Panc1 (cell line): ENCODE results near the gene UGT1A10. TPM values are rescaled to one million over a fixed set of nuclear protein-coding genes. Genes with fewer than 3 reads are reported as not detected.
"Not testable (repeated sequence)": the region's sequence is repeated elsewhere in the genome, so short reads cannot be mapped to it uniquely, and the experiment has no call there.

Experiments
- ATAC-seq: fragments of 200-7000 bp; cut with Tn5 transposase; 2 replicates; pipeline ENCODE4 v1.9.1; 2020; ENCODE audit warnings: mild to moderate bottlenecking, moderate library complexity
- BruUV-seq: library from RNA; stranded (reverse); fragments of 400-500 nt; replicated peaks from 2 replicates; lab custom pipeline; 2021; lab: Mats Ljungman, UMichigan
- CTCF ChIA-PET: fragments of 300-600 bp; sonication (Branson Sonifier 250); formaldehyde crosslinking; loops from one replicate; lab custom pipeline; 2022; ENCODE audit warnings: antibody characterized with exemption; lab: Charles Lee
- POLR2A ChIA-PET: fragments of 300-600 bp; sonication (Branson Sonifier 250); formaldehyde crosslinking; loops from one replicate; lab custom pipeline; 2022; ENCODE audit warnings: antibody characterized with exemption; lab: Charles Lee
- DNase-seq: peaks from one replicate; pipeline ENCODE4 v3.0.0-alpha.2; 2010; ENCODE audit warnings: low read depth, low spot score
- H3K27ac ChIP-seq: 2 replicates; pipeline ENCODE4 v1.5.1; 2011; ENCODE audit warnings: mild to moderate bottlenecking, low read length, inconsistent platforms
- H3K27me3 ChIP-seq: fragments of 200-500 bp; sonication (Bioruptor generic); 2 replicates; pipeline ENCODE4 v1.6.0; 2014; ENCODE audit warnings: low read length, inconsistent platforms; ENCODE audit not compliant: control insufficient read depth, insufficient read depth
- H3K36me3 ChIP-seq: fragments of 200-500 bp; sonication (Bioruptor generic); 2 replicates; pipeline ENCODE4 v1.5.1; 2014; ENCODE audit warnings: inconsistent platforms, mild to moderate bottlenecking, low read length, moderate library complexity; ENCODE audit not compliant: control insufficient read depth, insufficient read depth
- H3K4me1 ChIP-seq: 2 replicates; pipeline ENCODE4 v1.5.1; 2011; ENCODE audit warnings: inconsistent platforms, mild to moderate bottlenecking, low read length, moderate library complexity; ENCODE audit not compliant: control insufficient read depth, insufficient read depth
- H3K4me3 ChIP-seq, 2 experiments: 2 replicates each; pipeline ENCODE4 v1.5.1; 2011 to 2012; ENCODE audit warnings: low read depth in 2 of 2, low read length in 2 of 2, mild to moderate bottlenecking in 2 of 2, inconsistent platforms in 1 of 2, moderate library complexity in 1 of 2
- H3K9me3 ChIP-seq: fragments of 200-500 bp; sonication (Bioruptor generic); 2 replicates; pipeline ENCODE4 v1.5.1; 2014; ENCODE audit warnings: low read depth, mild to moderate bottlenecking, inconsistent platforms, low read length, moderate library complexity; ENCODE audit not compliant: control insufficient read depth, insufficient read depth
- CTCF ChIP-seq: fragments of 450-650 bp; IDR thresholded peaks from 2 replicates; pipeline ENCODE4 v1.5.1; 2017; ENCODE audit warnings: mild to moderate bottlenecking
- POLR2AphosphoS5 ChIP-seq: IDR thresholded peaks from 2 replicates; pipeline ENCODE4 v1.6.1; 2012; ENCODE audit warnings: mild to moderate bottlenecking, low read depth, low read length, moderate library complexity
- REST ChIP-seq, 2 experiments: IDR thresholded peaks; 2 replicates each; pipeline ENCODE4 v1.6.1; 2011 to 2012; ENCODE audit warnings: low read depth in 2 of 2, control low read depth in 1 of 2, low read length in 1 of 2, mild to moderate bottlenecking in 1 of 2, moderate library complexity in 1 of 2; ENCODE audit not compliant: insufficient read depth in 1 of 2
- SIN3A ChIP-seq: IDR thresholded peaks from 2 replicates; pipeline ENCODE4 v1.6.1; 2012; ENCODE audit warnings: low read depth, mild to moderate bottlenecking, low read length, moderate library complexity, borderline replicate concordance; ENCODE audit not compliant: insufficient read depth
- TCF7L2 ChIP-seq: IDR thresholded peaks from 2 replicates; pipeline ENCODE4 v1.6.1; 2011; ENCODE audit warnings: mild to moderate bottlenecking, low read depth, low read length, inconsistent platforms
- in situ Hi-C: cut with HindIII; loops from 2 replicates; pipeline ENCODE4 v1.10.0; 2016; ENCODE audit warnings: low sequenced_read_pairs, low pct_unique_long_range_greater_than_20kb
- intact Hi-C: fragments of 100-400 bp; cut with micrococcal nuclease; formaldehyde crosslinking; loops from one replicate; pipeline ENCODE4 v1.10.0; 2022; ENCODE audit not compliant: unreplicated experiment
- total RNA-seq: library from RNA; stranded (reverse); gene quantifications from one replicate; pipeline ENCODE4 v1.2.1, GENCODE V29; 2021; ENCODE audit not compliant: unreplicated experiment

The UGT1A10 gene
- total RNA-seq, 1 experiment from 2014 or later: not detected

GRCh38 chr2:233639860-233640259 lies 3.6 kb downstream of the UGT1A10 start:
- in situ Hi-C loops (no loop called here), intact Hi-C loops (no loop called here)
- Histone ChIP-seq H3K27ac (no peak overlapping the region), H3K27me3 (no peaks in the 10 kb centered on the region), H3K36me3 (no peaks in the 10 kb centered on the region), H3K9me3 (no peaks in the 10 kb centered on the region), H3K4me1 (no peaks in the 10 kb centered on the region), H3K4me3 (no peak overlapping the region)
- ChIA-PET CTCF (no interaction called here), POLR2A (no interaction called here)
- no peak for DNase-seq
- no TSS peak for BruUV-seq
- TF ChIP-seq SIN3A (no peak), REST (IDR thresholded peaks at IDR 0.05; ENCODE audit: insufficient read depth in 1 of 2, low read depth in 2 of 2, low read length in 1 of 2) (no peak), TCF7L2 (no peak), POLR2AphosphoS5 (no peak), CTCF (no peak)
- no peak for ATAC-seq

- ChIA-PET POLR2A (no interaction called here), CTCF (no interaction called here)
- TF ChIP-seq CTCF (peak; percentile 27; the same call in 1 of the 2 replicates), SIN3A (no peak)
- H3K9me3 ChIP-seq: no peaks in the 10 kb centered on the region
- intact Hi-C loops (no loop called here), in situ Hi-C loops (no loop called here)
- no peaks in the 10 kb centered on the region for H3K27me3 ChIP-seq
- BruUV-seq: no TSS peak
- ATAC-seq: no peak
- H3K4me3 ChIP-seq: no peak overlapping the region
- H3K36me3 ChIP-seq: no peaks in the 10 kb centered on the region
- H3K4me1 ChIP-seq: no peaks in the 10 kb centered on the region
- DNase-seq: no peak
- H3K27ac ChIP-seq: no peak overlapping the region
Observed at GRCh38 chr2:233643128-233643527, 6.9 kb downstream of the UGT1A10 start.

GRCh38 chr2:233646033-233646432 lies 9.8 kb downstream of the UGT1A10 start:
- BruUV-seq, H3K4me1 ChIP-seq, H3K4me3 ChIP-seq, POLR2A ChIA-PET, H3K27ac ChIP-seq, DNase-seq, H3K27me3 ChIP-seq, in situ Hi-C loops, CTCF ChIA-PET, H3K9me3 ChIP-seq, H3K36me3 ChIP-seq, ATAC-seq, intact Hi-C loops: not testable (repeated sequence)
